HepG2 (cell line): ENCODE results near the gene USF1. TPM values are rescaled to one million over a fixed set of nuclear protein-coding genes. Genes with fewer than 3 reads are reported as not detected.

Source experiments
- AGO2 ChIP-seq: fragments of 200-400 bp; formaldehyde crosslinking; optimal IDR thresholded peaks from 2 replicates; pipeline ENCODE3; 2017; ENCODE audit warnings: mild to moderate bottlenecking, low read depth, low read length, moderate library complexity
- ARNT ChIP-seq: fragments of 450-650 bp; IDR thresholded peaks from 2 replicates; pipeline ENCODE4 v1.6.1; 2017
- ATF7-NPFF ChIP-seq: sonication (generic); formaldehyde crosslinking; IDR thresholded peaks from 2 replicates; pipeline ENCODE4 v1.8.1; 2023; ENCODE audit warnings: mild to moderate bottlenecking, low read depth, missing genetic modification reagents, moderate library complexity
- DMAP1 ChIP-seq: IDR thresholded peaks from 2 replicates; pipeline ENCODE4 v1.6.1; 2016
- ELF3 ChIP-seq: IDR thresholded peaks from 2 replicates; pipeline ENCODE4 v1.6.1; 2016; ENCODE audit warnings: missing genetic modification reagents, missing compliant biosample characterization
- GABPA ChIP-seq, 2 experiments: IDR thresholded peaks; 2 replicates each; pipeline ENCODE4 v1.6.1; 2011 to 2016; ENCODE audit warnings: low read depth in 2 of 2, low read length in 1 of 2, missing biosample characterization in 1 of 2, missing genetic modification characterization in 1 of 2
- GPN1 ChIP-seq: sonication (generic); formaldehyde crosslinking; IDR thresholded peaks from 2 replicates; pipeline ENCODE4 v1.5.1; 2020; ENCODE audit warnings: missing genetic modification reagents, borderline replicate concordance
- HDAC1 ChIP-seq: sonication (generic); formaldehyde crosslinking; IDR thresholded peaks from 2 replicates; pipeline ENCODE4 v1.5.1; 2020; ENCODE audit warnings: mild to moderate bottlenecking, missing genetic modification reagents
- KDM2A ChIP-seq: sonication (generic); formaldehyde crosslinking; IDR thresholded peaks from 2 replicates; pipeline ENCODE4 v1.4.0; 2020; ENCODE audit warnings: low read depth, missing genetic modification reagents, borderline replicate concordance
- KLF12 ChIP-seq: sonication (generic); formaldehyde crosslinking; IDR thresholded peaks from 2 replicates; pipeline ENCODE4 v1.4.0; 2020; ENCODE audit warnings: missing genetic modification reagents, borderline replicate concordance
- MED13 ChIP-seq: sonication (generic); formaldehyde crosslinking; IDR thresholded peaks from 2 replicates; pipeline ENCODE4 v1.5.0; 2020; ENCODE audit warnings: missing genetic modification reagents
- NFYB ChIP-seq: sonication (generic); formaldehyde crosslinking; IDR thresholded peaks from 2 replicates; pipeline ENCODE4 v1.4.0; 2020; ENCODE audit warnings: missing genetic modification reagents
- NKX3-1 ChIP-seq: sonication (generic); formaldehyde crosslinking; IDR thresholded peaks from 2 replicates; pipeline ENCODE4 v1.5.0; 2020; ENCODE audit warnings: missing genetic modification reagents
- RBFOX2 ChIP-seq: fragments of 200-400 bp; formaldehyde crosslinking; IDR thresholded peaks from 2 replicates; pipeline ENCODE4 v1.6.1; 2017; ENCODE audit warnings: low read depth, mild to moderate bottlenecking, low read length
- RXRA ChIP-seq: sonication (generic); formaldehyde crosslinking; IDR thresholded peaks from 2 replicates; pipeline ENCODE4 v1.5.1; 2020; ENCODE audit warnings: missing genetic modification reagents
- TP53 ChIP-seq: sonication (generic); formaldehyde crosslinking; conservative IDR thresholded peaks from 2 replicates; pipeline ENCODE4 v1.4.0; 2020; ENCODE audit warnings: missing genetic modification reagents
- ZBTB7A ChIP-seq: sonication (generic); formaldehyde crosslinking; IDR thresholded peaks from 2 replicates; pipeline ENCODE4 v1.8.0; 2022; ENCODE audit warnings: mild to moderate bottlenecking, missing genetic modification reagents
- ZFP1 ChIP-seq: IDR thresholded peaks from 2 replicates; pipeline ENCODE4 v1.6.1; 2016
- ZNF230 ChIP-seq: sonication (generic); formaldehyde crosslinking; IDR thresholded peaks from 2 replicates; pipeline ENCODE4 v1.4.0; 2020; ENCODE audit warnings: mild to moderate bottlenecking, missing genetic modification reagents
- ZNF335 ChIP-seq: sonication (generic); formaldehyde crosslinking; IDR thresholded peaks from 2 replicates; pipeline ENCODE4 v1.4.0; 2020; ENCODE audit warnings: missing genetic modification reagents
- ZNF563 ChIP-seq: sonication (generic); formaldehyde crosslinking; IDR thresholded peaks from 2 replicates; pipeline ENCODE4 v1.8.0; 2022; ENCODE audit warnings: mild to moderate bottlenecking, moderate library complexity, missing genetic modification reagents
- ZNF572 ChIP-seq: sonication (generic); formaldehyde crosslinking; IDR thresholded peaks from 2 replicates; pipeline ENCODE4 v1.5.1; 2020; ENCODE audit warnings: mild to moderate bottlenecking, missing genetic modification reagents
- ZNF747 ChIP-seq: sonication (generic); formaldehyde crosslinking; IDR thresholded peaks from 2 replicates; pipeline ENCODE4 v1.8.1; 2023; ENCODE audit warnings: missing genetic modification reagents, mild to moderate bottlenecking, borderline replicate concordance
- ZSCAN20 ChIP-seq: sonication (generic); formaldehyde crosslinking; IDR thresholded peaks from 2 replicates; pipeline ENCODE4 v1.4.0; 2020; ENCODE audit warnings: missing genetic modification reagents, mild to moderate bottlenecking, borderline replicate concordance
- polyA plus RNA-seq, 8 experiments: library from polyadenylated mRNA; depleted of rRNA in 3 of 8; stranded (reverse) in 7 of 8; unstranded in 1 of 8; fragments of >200 nt; fragmentation: Illumina TruSeq in 4 of 8; extraction: Trizol in 4 of 8; gene quantifications; 2 replicates each; pipeline versions ENCODE4 v1.2.1 to v1.2.3, GENCODE V29; 2011 to 2016; ENCODE audit warnings: low read depth in 4 of 8, missing spikeins in 1 of 8, mixed read lengths in 1 of 8; ENCODE audit not compliant: insufficient read depth in 1 of 8
- total RNA-seq, 5 experiments: library from RNA; depleted of rRNA; stranded (reverse); fragments of >200 nt; fragmentation: Illumina TruSeq; extraction: Trizol; gene quantifications; 2 replicates each; pipeline ENCODE4 v1.2.3, GENCODE V29; 2016; ENCODE audit warnings: low read depth in 1 of 5
- TF ChIP-seq, protein P1 (sequence below): IDR thresholded peaks from 2 replicates; pipeline ENCODE4 v1.6.1; 2016; ENCODE audit warnings: control low read depth
- TF ChIP-seq, protein P2 (sequence below): sonication (generic); formaldehyde crosslinking; IDR thresholded peaks from 2 replicates; pipeline ENCODE4 v1.4.0; 2020; ENCODE audit warnings: missing genetic modification reagents
- TF ChIP-seq, protein P3 (sequence below): sonication (generic); formaldehyde crosslinking; IDR thresholded peaks from 2 replicates; pipeline ENCODE4 v1.4.0; 2020; ENCODE audit warnings: missing genetic modification reagents
- TF ChIP-seq, protein P4 (sequence below): sonication (generic); formaldehyde crosslinking; IDR thresholded peaks from 2 replicates; pipeline ENCODE4 v1.4.0; 2020; ENCODE audit warnings: missing genetic modification reagents, borderline replicate concordance

USF1 gene
- total and polyA plus RNA-seq, 2 of the 13 experiments (the other 11 are each of a cell fraction or from before 2014, with no cell fraction given) = 26.9 to 39.4 TPM

DNA sequence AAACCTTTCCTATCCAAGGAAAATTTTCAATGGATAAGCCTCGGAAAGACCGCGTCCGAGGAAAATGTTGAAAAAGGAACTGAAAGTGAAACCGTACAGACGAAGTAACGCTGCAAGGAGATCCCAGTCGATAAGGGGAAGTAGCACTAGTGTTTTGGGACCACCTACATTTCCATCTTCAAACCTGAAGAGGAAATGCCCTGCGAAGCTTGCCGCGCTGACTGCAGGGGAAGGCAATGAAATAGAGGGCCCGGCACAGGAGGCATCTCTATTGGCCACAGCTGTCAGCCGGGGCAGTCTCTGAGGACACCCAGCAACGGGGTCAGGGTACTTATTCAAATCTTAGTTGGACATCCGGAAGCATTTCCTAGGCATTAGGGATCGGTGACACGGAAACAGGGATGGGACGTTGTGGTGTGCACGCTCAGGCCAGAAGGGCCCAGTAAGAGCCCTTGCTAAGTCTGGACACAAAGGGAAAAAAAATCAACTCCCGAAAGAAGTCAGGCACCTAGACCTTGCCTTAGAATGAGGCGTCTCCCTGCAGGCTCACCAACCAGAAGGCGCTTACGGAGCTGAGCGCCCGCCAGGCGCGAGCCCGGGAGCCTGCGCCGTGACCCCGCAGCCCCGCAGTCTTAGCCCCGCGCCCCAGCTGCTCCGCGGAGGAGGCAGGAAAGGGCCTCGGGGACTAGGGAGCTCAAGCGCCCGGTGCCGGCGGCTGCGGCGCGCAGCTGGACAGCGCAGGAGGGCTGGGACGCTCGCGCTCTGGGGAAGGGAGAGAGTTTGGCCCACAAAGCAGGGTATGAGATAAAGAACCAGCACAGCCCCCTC lies 655 bp downstream of the USF1 start (continued):
- TF ChIP-seq, protein P1, sequence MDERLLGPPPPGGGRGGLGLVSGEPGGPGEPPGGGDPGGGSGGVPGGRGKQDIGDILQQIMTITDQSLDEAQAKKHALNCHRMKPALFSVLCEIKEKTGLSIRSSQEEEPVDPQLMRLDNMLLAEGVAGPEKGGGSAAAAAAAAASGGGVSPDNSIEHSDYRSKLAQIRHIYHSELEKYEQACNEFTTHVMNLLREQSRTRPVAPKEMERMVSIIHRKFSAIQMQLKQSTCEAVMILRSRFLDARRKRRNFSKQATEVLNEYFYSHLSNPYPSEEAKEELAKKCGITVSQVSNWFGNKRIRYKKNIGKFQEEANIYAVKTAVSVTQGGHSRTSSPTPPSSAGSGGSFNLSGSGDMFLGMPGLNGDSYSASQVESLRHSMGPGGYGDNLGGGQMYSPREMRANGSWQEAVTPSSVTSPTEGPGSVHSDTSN (CRISPR knock-in tag) = no peak
- TF ChIP-seq GPN1 (CRISPR knock-in tag) (no peak), TP53 (CRISPR knock-in tag) (no peak), ARNT (no peak), ZNF230 (CRISPR knock-in tag) (no peak), ZNF572 (CRISPR knock-in tag) (no peak), GABPA (IDR thresholded peaks at IDR 0.05; ENCODE audit: low read depth, low read length) (peak; percentile 47), GABPA (CRISPR knock-in tag; IDR thresholded peaks at IDR 0.05; ENCODE audit: low read depth) (peak; percentile 76), ATF7-NPFF (no peak), NKX3-1 (CRISPR knock-in tag) (0 out of 2 replicates have a peak, but pooled peaks have one; percentile 20), ZBTB7A (CRISPR knock-in tag) (no peak), MED13 (CRISPR knock-in tag) (0 out of 2 replicates have a peak, but pooled peaks have one; percentile 34), HDAC1 (CRISPR knock-in tag) (no peak; the same call in 1 of the 2 replicates), KDM2A (CRISPR knock-in tag) (no peak), ZNF335 (CRISPR knock-in tag) (0 out of 2 replicates have a peak, but pooled peaks have one; percentile 26), DMAP1 (peak; percentile 9; the same call in 1 of the 2 replicates), ELF3 (CRISPR knock-in tag) (0 out of 2 replicates have a peak, but pooled peaks have one; percentile 45), NFYB (peak; percentile 60), ZFP1 (no peak), RXRA (CRISPR knock-in tag) (0 out of 2 replicates have a peak, but pooled peaks have one; percentile 18), KLF12 (peak; percentile 58; the same call in 1 of the 2 replicates), ZSCAN20 (CRISPR knock-in tag) (no peak; the same call in 1 of the 2 replicates), RBFOX2 (peak; percentile 86), AGO2 (peak; percentile 87), ZNF747 (CRISPR knock-in tag) (no peak; the same call in 1 of the 2 replicates), ZNF563 (CRISPR knock-in tag) (peak; percentile 54; the same call in 1 of the 2 replicates)
- TF ChIP-seq, protein P2, sequence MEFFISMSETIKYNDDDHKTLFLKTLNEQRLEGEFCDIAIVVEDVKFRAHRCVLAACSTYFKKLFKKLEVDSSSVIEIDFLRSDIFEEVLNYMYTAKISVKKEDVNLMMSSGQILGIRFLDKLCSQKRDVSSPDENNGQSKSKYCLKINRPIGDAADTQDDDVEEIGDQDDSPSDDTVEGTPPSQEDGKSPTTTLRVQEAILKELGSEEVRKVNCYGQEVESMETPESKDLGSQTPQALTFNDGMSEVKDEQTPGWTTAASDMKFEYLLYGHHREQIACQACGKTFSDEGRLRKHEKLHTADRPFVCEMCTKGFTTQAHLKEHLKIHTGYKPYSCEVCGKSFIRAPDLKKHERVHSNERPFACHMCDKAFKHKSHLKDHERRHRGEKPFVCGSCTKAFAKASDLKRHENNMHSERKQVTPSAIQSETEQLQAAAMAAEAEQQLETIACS (CRISPR knock-in tag) = 0 out of 2 replicates have a peak, but pooled peaks have one; percentile 27
- TF ChIP-seq, protein P3, sequence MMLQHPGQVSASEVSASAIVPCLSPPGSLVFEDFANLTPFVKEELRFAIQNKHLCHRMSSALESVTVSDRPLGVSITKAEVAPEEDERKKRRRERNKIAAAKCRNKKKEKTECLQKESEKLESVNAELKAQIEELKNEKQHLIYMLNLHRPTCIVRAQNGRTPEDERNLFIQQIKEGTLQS (CRISPR knock-in tag) = 0 out of 2 replicates have a peak, but pooled peaks have one; percentile 1
- TF ChIP-seq, protein P4, sequence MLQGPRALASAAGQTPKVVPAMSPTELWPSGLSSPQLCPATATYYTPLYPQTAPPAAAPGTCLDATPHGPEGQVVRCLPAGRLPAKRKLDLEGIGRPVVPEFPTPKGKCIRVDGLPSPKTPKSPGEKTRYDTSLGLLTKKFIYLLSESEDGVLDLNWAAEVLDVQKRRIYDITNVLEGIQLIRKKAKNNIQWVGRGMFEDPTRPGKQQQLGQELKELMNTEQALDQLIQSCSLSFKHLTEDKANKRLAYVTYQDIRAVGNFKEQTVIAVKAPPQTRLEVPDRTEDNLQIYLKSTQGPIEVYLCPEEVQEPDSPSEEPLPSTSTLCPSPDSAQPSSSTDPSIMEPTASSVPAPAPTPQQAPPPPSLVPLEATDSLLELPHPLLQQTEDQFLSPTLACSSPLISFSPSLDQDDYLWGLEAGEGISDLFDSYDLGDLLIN = no peak
